NOMO-1 treated with dmso at 0.1 percent for 144 hours (cell line): Measurements from ENCODE around the gene BSPRY.

Experiments used
- DNase-seq: peaks from one replicate; lab custom pipeline; 2025; ENCODE audit not compliant: unreplicated experiment; lab: John Stamatoyannopoulos, UW

BSPRY gene

GRCh38 chr9:113341712-113342410 is 7.5 kb upstream of the BSPRY start:
- DNase-seq = no peak

DNA sequence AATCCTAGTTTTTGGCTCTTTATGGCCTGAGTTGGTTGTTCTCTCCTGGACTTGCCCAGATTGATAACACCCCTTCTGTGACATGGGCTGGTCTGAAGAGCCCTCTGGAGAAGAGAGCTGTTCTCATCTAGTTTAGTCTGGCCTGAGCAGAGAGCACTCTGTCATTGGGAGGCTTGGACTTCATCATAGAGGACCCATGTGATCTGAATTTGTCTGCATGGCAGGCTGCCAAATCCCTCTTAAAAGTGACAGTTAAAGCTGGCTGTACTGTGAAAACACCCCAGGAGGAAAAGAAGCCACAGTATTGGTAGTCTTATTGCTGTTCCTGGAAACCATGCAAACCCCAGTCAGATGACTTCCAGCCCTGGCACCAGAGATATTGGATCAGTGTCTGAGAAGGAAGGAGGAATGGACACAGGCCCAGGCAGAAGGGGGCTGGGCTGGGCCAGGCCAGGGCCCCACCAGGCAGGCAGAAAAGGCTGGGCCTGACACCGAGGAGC is 5.6 kb upstream of the BSPRY start:
- DNase-seq = no peak

GRCh38 chr9:113345190-113345589 is 4.2 kb upstream of the BSPRY start:
- DNase-seq = no peak

DNA sequence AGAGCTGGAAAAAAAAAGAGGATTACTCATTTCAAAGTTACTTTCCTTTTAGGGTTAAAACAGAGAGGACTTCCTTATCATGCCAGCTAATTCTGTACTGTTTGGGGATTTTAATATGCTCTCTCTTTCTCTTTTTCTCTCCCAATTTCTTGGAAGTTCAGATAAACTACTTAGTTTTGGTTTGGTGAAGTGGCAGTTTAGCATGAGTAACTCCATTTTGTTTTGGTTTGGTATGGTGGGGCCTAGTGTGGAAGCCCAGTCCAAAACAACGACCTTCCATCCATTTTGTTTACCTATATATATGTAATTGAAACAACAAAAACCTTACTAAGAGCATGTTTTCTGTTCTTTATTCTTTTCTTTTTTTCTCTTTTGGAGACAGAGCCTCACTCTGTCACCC is 3.7 kb upstream of the BSPRY start:
- DNase-seq = no peak

DNA sequence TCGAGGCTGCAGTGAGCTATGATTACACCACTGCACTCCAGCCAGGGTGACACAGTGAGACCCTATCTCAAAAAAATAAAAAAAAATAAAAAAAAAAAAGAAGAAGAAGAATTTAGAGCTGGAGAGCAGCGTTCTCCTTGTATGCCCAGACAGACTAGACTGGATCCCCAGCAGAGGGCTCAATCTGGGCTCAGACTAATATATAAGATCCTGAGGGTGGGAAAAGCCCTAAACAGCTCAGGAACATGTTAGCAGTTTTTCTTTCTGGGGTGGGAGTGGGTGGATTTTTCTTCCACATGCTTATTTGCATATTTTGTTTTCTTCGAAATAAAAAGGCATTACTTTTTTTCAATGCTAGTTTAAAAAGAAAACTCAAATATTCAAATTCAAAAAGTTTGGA is 904 bp upstream of the BSPRY start:
- no peak for DNase-seq

DNA sequence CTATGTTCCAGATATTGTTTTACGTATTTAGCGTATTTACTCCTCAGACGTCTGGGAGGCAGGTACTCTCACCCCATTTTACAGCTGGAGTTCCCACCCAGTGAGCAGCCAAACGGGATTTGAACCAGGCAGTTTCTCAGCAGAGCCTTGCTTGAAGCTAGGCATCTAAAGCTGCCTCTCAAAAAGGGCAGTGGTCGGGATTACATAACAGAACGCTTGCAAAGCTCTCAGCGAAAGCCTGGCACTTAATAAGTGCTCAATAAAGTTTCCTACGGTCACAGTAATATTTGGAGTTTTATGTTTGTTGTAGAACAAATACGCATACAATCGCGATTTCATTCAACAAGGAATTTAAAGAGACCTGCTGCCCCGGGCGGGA is 286 bp upstream of the BSPRY start:
- DNase-seq = no peak

- no peak for DNase-seq
Observed at GRCh38 chr9:113350107-113350661, 843 bp downstream of the BSPRY start.

- peak; percentile 68 for DNase-seq
Observed at GRCh38 chr9:113350937-113351336, 1.6 kb downstream of the BSPRY start.

DNA sequence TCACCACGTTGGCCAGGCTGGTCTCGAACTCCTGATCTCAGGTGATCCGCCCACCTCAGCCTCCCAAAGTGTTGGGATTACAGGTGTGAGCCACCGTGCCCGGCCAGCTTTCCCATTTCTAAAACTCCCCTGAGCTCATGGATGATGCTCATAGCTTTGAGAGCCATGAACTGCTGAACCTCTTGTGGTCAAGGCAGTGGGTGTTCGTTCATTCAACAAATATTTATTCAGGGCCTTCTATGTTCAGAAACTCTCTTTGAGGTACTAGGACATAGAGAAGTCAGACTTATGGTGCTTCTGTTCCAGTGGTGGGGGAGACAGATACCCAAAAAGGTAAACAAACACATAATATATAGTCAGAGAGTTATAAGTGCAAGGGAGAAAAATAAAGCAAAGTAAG is 2.7 kb downstream of the BSPRY start:
- DNase-seq = no peak

GRCh38 chr9:113352411-113352810 is 3.1 kb downstream of the BSPRY start:
- DNase-seq = no peak

GRCh38 chr9:113355040-113355596 is 5.8 kb downstream of the BSPRY start:
- no peak for DNase-seq

DNA sequence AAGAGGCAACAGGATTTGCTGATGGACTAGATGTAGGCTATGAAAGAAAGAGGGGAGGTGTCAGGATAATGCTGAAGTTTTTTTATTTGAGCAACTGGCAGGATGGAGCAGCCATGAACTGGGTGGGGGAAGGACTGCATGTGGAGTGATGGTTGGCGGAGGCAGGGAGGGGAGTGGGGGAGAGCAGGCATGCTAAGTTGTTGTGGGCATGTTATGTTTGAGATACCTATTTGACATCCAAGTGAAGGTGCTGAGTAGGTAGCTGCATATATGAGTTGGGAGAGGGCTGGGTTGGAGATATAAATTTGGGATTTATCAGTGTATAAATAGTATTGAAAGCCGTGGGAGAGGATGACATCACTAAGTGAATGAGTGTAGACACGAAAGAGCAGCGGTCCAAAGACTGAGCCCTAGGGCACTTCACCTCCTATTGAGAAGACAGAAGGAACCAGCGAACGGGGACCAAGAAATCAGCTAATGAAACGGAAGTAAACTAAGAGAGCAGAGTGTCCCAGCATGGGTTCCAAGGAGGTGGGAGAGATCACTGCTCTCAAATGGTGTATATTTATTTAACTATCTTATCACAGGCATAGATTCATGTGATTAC is 7.4 kb downstream of the BSPRY start:
- DNase-seq = no peak

DNA sequence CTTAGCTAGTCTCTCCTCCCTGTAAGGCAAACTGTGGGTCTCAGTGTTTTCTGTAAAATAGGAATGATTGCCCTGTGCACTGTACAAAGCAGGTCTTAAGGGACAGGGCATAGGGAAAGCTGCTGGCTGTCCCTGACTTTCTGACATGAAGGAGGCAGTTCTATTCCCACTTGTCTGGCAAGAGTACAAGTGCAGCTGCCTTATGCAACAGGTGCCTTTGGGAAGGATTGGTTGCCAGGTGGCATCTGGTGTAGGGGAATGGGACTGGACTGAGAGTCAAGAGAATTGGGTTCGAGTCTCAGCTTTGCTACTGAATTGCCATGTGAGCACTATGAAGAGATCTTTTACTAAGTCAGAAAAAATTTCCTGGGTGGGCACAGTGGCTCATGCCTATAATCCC is 10.0 kb downstream of the BSPRY start:
- no peak for DNase-seq

- DNase-seq = no peak
Observed at GRCh38 chr9:113360242-113360842, 11.0 kb downstream of the BSPRY start.

DNA sequence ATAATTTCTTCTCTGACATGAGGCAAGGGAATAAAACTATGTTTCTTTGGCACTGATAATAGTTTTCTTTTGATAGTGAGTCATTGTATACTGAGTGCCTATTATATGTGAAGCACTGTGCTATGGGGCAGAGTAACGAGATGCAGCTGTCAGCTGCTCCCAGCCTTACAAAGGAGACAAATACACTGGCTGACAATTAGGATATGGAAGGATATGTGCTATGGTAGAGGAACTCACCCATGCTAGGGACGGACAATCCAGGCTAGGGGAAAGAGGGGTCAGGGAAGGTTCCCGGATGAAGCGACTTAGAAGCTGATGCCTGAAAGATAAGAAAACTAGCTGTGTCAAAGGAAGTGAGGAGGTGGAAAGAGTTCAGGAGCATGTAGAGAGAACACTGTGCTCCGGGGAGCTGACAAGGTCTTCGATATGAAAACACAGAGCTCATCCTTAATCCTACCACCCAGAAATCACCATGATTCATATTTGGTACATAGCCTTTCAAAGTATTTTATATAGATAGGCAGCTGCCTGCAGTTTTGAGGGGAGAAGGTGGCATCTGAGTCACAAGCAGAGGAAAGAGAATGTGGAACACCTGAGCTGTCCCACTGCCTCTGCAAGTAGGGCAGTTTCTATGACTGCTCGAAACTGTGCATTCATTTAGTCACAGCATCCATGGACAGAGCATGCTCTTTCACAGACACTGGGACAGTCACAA is 12.1 kb downstream of the BSPRY start:
- no peak for DNase-seq

GRCh38 chr9:113363336-113363735 is 14.0 kb downstream of the BSPRY start:
- no peak for DNase-seq

GRCh38 chr9:113364951-113365350 is 15.6 kb downstream of the BSPRY start:
- no peak for DNase-seq

- peak; percentile 36 for DNase-seq
Observed at GRCh38 chr9:113365652-113366051, 16.3 kb downstream of the BSPRY start.

GRCh38 chr9:113368348-113368981 is 19.1 kb downstream of the BSPRY start:
- no peak for DNase-seq

GRCh38 chr9:113368982-113369854 is 19.9 kb downstream of the BSPRY start:
- DNase-seq = no peak
